GM18498 (cell line): ENCODE measurements around the gene SLX4IP.

Experiments used
- ATAC-seq: cut with Tn5 transposase; IDR thresholded peaks from one replicate; pipeline ENCODE4 v1.9.1; 2021; ENCODE audit warnings: mild to moderate bottlenecking, moderate library complexity; ENCODE audit not compliant: unreplicated experiment

The SLX4IP gene

DNA sequence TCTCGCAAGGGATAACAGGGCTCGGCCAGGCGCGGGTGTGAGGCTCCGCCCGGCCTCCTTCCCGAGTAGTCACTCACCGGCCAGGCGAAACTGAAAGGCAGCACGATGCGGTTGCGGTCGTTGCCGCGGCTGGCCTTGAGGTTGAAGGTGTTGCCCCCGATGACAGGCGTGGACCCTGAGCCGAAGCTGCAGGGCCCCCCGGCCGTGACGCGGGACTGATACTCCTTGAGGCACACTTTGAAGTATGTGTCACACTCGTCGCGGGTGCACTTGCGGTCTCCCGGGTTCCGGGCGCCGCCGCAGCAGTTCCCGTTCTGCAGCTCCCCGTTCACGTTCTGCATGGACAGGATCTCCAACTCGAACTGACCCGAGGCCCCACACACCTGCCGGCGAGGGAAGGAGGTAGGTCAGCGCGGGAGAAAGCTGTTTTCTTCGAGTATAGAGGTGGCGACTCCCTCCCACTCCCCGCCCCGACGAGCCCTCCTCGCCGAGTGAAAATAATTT, 237.6 kb downstream of the SLX4IP start:
- ATAC-seq = no peak

GRCh38 chr20:10673176-10673841, 238.2 kb downstream of the SLX4IP start:
- no peak for ATAC-seq

DNA sequence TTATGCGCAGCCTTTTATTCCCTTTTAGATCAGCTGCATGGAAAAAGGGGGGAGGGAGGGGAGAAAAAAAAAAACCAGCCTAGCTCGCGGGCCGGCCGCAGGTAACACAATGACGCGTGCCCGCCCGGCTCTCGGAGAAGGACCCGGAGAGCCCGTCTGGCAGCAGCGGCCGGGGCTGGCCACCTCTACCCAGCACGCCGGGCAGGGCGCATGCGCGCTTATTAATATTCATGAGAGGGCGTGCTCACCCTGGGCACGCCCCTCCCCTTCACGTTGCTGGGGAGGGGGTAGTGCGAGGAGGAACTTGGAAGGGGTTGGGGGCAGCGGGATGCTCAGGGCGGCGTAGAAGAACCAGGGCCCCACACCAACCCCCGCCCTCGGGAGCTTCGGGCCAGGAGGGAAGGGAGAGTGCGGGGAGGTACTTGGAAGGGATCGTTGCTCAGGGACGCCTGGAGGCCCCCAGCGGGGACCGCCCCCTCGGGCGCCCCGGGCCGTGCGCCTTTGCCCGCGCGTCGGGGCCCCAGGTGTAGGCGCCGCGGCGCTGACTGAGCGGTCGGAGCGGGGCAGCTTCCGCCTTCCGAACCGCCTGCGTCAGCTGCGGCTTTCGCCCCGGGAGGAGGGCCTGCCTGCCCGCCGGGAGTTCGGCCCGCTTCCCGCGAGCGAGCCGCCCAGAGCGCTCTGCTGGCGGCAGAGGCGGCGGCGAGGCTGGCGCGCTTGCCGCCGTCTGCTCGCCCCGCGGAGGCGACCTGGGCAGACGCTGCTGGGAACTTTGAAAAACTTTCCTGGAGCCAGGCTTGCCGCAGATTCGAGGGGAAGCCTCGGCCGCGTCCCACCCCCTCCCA, 239.0 kb downstream of the SLX4IP start, which contains the start of gene JAG1:
Gene JAG1, minus strand, starts transcription at position 158 of the 842 bp plus-strand sequence. CDS start 469 bp downstream, outside the sequence.
- peak; percentile 60 for ATAC-seq

GRCh38 chr20:10674684-10675449, 239.8 kb downstream of the SLX4IP start:
- peak; percentile 50 for ATAC-seq

GRCh38 chr20:10675450-10675848, 240.3 kb downstream of the SLX4IP start:
- no peak for ATAC-seq

DNA sequence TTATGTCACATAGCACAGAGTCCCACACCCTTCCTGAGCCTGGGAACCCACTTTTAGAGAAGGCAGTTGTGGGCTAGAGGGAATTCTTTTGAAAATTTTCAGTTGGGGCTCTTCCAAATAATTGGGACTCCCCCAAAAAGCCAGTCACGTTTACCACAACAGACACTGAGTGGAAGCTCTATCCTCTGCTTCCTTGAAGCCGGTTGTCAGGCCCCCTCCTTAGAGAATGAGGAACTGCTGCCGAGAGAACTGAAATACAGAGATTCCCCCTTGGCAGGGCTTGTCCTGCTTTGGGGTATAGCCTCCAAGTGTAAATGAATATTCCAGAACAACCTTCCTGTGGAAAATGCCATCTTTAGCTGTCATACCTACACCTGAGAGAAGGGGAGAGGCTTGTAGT, 241.4 kb downstream of the SLX4IP start:
- no peak for ATAC-seq
